MM.1S (cell line): ENCODE measurements around the gene ISCU.
"Not testable (repeated sequence)": the region's sequence is repeated elsewhere in the genome, so short reads cannot be mapped to it uniquely, and the experiment has no call there.

Experiments
- EZH2 ChIP-seq: fragments of 300-600 bp; sonication (generic); optimal IDR thresholded peaks from 2 replicates; pipeline ENCODE3; 2017; ENCODE audit warnings: low read depth, mild to moderate bottlenecking, antibody characterized with exemption, low read length, mixed read lengths
- EZH2phosphoT487 ChIP-seq: fragments of 300-600 bp; sonication (generic); IDR thresholded peaks from 2 replicates; pipeline ENCODE4 v1.6.1; 2018; ENCODE audit warnings: antibody characterized with exemption, low read length
- TF ChIP-seq, protein P1 (sequence below): fragments of 300-600 bp; sonication (generic); IDR thresholded peaks from 2 replicates; pipeline ENCODE4 v1.5.1; 2016; ENCODE audit warnings: antibody characterized with exemption, low read length, mixed read lengths

DNA sequence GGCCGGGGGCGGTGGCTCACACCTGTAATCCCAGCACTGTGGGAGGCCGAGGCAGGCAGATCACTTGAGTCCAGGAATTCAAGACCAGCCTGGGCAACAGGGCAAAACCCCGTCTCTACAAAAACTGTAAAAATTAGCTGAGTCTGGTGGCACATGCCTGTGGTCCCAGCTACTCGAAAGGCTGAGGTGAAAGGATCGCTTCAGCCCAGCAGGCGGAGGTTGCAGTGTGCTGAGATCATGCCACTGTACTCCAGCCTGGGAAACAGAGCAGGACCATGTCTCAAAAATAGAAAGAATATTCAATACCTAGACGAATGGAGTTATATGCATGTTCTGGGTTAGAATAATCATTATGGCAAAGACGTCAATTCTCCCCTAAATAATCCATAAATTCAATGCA lies 7.0 kb upstream of the ISCU start:
- TF ChIP-seq, protein P1, sequence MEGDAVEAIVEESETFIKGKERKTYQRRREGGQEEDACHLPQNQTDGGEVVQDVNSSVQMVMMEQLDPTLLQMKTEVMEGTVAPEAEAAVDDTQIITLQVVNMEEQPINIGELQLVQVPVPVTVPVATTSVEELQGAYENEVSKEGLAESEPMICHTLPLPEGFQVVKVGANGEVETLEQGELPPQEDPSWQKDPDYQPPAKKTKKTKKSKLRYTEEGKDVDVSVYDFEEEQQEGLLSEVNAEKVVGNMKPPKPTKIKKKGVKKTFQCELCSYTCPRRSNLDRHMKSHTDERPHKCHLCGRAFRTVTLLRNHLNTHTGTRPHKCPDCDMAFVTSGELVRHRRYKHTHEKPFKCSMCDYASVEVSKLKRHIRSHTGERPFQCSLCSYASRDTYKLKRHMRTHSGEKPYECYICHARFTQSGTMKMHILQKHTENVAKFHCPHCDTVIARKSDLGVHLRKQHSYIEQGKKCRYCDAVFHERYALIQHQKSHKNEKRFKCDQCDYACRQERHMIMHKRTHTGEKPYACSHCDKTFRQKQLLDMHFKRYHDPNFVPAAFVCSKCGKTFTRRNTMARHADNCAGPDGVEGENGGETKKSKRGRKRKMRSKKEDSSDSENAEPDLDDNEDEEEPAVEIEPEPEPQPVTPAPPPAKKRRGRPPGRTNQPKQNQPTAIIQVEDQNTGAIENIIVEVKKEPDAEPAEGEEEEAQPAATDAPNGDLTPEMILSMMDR = not testable (repeated sequence)
- not testable (repeated sequence) for TF ChIP-seq EZH2phosphoT487, EZH2
